HepG2 (cell line): ENCODE results near the gene NUDT22. TPM values are rescaled to one million over a fixed set of nuclear protein-coding genes. Genes with fewer than 3 reads are reported as not detected.

Source experiments
- AKAP8 ChIP-seq: sonication (generic); formaldehyde crosslinking; IDR thresholded peaks from 2 replicates; pipeline ENCODE4 v1.5.1; 2020; ENCODE audit warnings: mild to moderate bottlenecking, missing genetic modification reagents
- HCFC1 ChIP-seq: fragments of 150-350 bp; IDR thresholded peaks from 2 replicates; pipeline ENCODE4 v1.6.1; 2014; ENCODE audit warnings: low read depth, low read length
- HNRNPL ChIP-seq: fragments of 200-400 bp; formaldehyde crosslinking; IDR thresholded peaks from 2 replicates; pipeline ENCODE4 v1.6.1; 2017; ENCODE audit warnings: mild to moderate bottlenecking, low read depth, low read length
- POLR2A ChIP-seq, 2 experiments: IDR thresholded peaks; 2 replicates each; pipeline ENCODE4 v1.6.1; 2011; ENCODE audit warnings: low read depth in 2 of 2, low read length in 2 of 2, mild to moderate bottlenecking in 1 of 2, moderate library complexity in 1 of 2; ENCODE audit not compliant: insufficient read depth in 1 of 2
- REL ChIP-seq: sonication (generic); formaldehyde crosslinking; conservative IDR thresholded peaks from 2 replicates; pipeline ENCODE4 v1.8.0; 2022; ENCODE audit warnings: mild to moderate bottlenecking, missing genetic modification reagents, moderate library complexity
- RFX3 ChIP-seq: IDR thresholded peaks from 2 replicates; pipeline ENCODE4 v1.6.1; 2016; ENCODE audit warnings: missing biosample characterization, missing genetic modification reagents
- TARDBP ChIP-seq: sonication (generic); formaldehyde crosslinking; IDR thresholded peaks from 2 replicates; pipeline ENCODE4 v1.8.0; 2022; ENCODE audit warnings: mild to moderate bottlenecking, missing genetic modification reagents
- ZNF282 ChIP-seq: fragments of 450-650 bp; IDR thresholded peaks from 2 replicates; pipeline ENCODE4 v1.6.1; 2018; ENCODE audit not compliant: partially characterized antibody
- ZNF562 ChIP-seq: sonication (generic); formaldehyde crosslinking; IDR thresholded peaks from 2 replicates; pipeline ENCODE4 v1.8.0; 2022; ENCODE audit warnings: missing genetic modification reagents, borderline replicate concordance
- ZNF761 ChIP-seq: sonication (generic); formaldehyde crosslinking; conservative IDR thresholded peaks from 2 replicates; pipeline ENCODE4 v1.4.0; 2020; ENCODE audit warnings: mild to moderate bottlenecking, missing genetic modification reagents
- ZNF816 ChIP-seq: sonication (generic); formaldehyde crosslinking; IDR thresholded peaks from 2 replicates; pipeline ENCODE4 v1.8.0; 2022; ENCODE audit warnings: missing genetic modification reagents, mild to moderate bottlenecking, borderline replicate concordance
- polyA plus RNA-seq, 8 experiments: library from polyadenylated mRNA; depleted of rRNA in 3 of 8; stranded (reverse) in 7 of 8; unstranded in 1 of 8; fragments of >200 nt; fragmentation: Illumina TruSeq in 4 of 8; extraction: Trizol in 4 of 8; gene quantifications; 2 replicates each; pipeline versions ENCODE4 v1.2.1 to v1.2.3, GENCODE V29; 2011 to 2016; ENCODE audit warnings: low read depth in 4 of 8, missing spikeins in 1 of 8, mixed read lengths in 1 of 8; ENCODE audit not compliant: insufficient read depth in 1 of 8
- total RNA-seq, 5 experiments: library from RNA; depleted of rRNA; stranded (reverse); fragments of >200 nt; fragmentation: Illumina TruSeq; extraction: Trizol; gene quantifications; 2 replicates each; pipeline ENCODE4 v1.2.3, GENCODE V29; 2016; ENCODE audit warnings: low read depth in 1 of 5
- TF ChIP-seq, protein P1 (sequence below): sonication (generic); formaldehyde crosslinking; IDR thresholded peaks from 2 replicates; pipeline ENCODE4 v1.9.0; 2022; ENCODE audit warnings: missing genetic modification reagents, mild to moderate bottlenecking, borderline replicate concordance
- TF ChIP-seq, protein P2 (sequence below): sonication (generic); formaldehyde crosslinking; conservative IDR thresholded peaks from 2 replicates; pipeline ENCODE4 v1.8.1; 2023; ENCODE audit warnings: missing genetic modification reagents
- TF ChIP-seq, protein P3 (sequence below): sonication (generic); formaldehyde crosslinking; IDR thresholded peaks from 2 replicates; pipeline ENCODE4 v1.5.1; 2020; ENCODE audit warnings: mild to moderate bottlenecking, moderate library complexity, missing genetic modification reagents
- TF ChIP-seq, protein P4 (sequence below): sonication (generic); formaldehyde crosslinking; IDR thresholded peaks from 2 replicates; pipeline ENCODE4 v1.4.0; 2020; ENCODE audit warnings: missing genetic modification reagents
- TF ChIP-seq, protein P5 (sequence below): IDR thresholded peaks from 2 replicates; pipeline ENCODE4 v1.6.1; 2016; ENCODE audit warnings: mild to moderate bottlenecking
- TF ChIP-seq, protein P6 (sequence below): sonication (generic); formaldehyde crosslinking; IDR thresholded peaks from 2 replicates; pipeline ENCODE4 v1.4.0; 2020; ENCODE audit warnings: missing genetic modification reagents
- TF ChIP-seq, protein P7 (sequence below): sonication (generic); formaldehyde crosslinking; IDR thresholded peaks from 2 replicates; pipeline ENCODE4 v1.5.1; 2020; ENCODE audit warnings: missing genetic modification reagents, mild to moderate bottlenecking, borderline replicate concordance

The NUDT22 gene
- total and polyA plus RNA-seq, 2 of the 13 experiments (the other 11 are each of a cell fraction or from before 2014, with no cell fraction given) = 33.5 to 39.8 TPM

DNA sequence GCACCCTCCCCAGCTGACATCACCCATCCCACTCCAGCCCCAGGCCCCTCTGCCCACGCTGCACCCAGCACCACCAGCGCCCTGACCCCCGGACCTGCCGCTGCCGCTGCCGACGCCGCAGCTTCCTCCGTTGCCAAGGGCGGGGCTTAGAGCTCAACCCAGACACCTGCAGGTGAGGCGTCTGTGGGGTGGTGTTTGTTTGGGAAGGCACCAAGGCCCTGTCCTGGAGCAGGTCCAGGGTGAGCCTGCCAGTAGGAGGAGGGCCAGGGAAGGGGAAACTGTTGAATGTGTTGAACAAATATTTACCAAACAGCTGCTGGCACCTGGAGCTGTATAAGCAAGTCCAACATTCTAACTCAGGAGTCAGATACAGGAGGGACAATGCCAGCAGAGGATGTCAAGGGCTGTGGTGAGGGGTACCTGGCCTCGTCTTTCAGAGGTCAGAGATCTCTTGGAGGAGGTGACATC is 11.4 kb downstream of the NUDT22 start (continued):
- TF ChIP-seq, protein P1, sequence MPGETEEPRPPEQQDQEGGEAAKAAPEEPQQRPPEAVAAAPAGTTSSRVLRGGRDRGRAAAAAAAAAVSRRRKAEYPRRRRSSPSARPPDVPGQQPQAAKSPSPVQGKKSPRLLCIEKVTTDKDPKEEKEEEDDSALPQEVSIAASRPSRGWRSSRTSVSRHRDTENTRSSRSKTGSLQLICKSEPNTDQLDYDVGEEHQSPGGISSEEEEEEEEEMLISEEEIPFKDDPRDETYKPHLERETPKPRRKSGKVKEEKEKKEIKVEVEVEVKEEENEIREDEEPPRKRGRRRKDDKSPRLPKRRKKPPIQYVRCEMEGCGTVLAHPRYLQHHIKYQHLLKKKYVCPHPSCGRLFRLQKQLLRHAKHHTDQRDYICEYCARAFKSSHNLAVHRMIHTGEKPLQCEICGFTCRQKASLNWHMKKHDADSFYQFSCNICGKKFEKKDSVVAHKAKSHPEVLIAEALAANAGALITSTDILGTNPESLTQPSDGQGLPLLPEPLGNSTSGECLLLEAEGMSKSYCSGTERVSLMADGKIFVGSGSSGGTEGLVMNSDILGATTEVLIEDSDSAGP (CRISPR knock-in tag) = peak; percentile 40; the same call in 1 of the 2 replicates
- TF ChIP-seq TARDBP (CRISPR knock-in tag) = peak; percentile 71; the same call in 1 of the 2 replicates
- TF ChIP-seq AKAP8 (CRISPR knock-in tag) = no peak
- no peak for TF ChIP-seq ZNF761 (CRISPR knock-in tag)
- TF ChIP-seq, protein P2, sequence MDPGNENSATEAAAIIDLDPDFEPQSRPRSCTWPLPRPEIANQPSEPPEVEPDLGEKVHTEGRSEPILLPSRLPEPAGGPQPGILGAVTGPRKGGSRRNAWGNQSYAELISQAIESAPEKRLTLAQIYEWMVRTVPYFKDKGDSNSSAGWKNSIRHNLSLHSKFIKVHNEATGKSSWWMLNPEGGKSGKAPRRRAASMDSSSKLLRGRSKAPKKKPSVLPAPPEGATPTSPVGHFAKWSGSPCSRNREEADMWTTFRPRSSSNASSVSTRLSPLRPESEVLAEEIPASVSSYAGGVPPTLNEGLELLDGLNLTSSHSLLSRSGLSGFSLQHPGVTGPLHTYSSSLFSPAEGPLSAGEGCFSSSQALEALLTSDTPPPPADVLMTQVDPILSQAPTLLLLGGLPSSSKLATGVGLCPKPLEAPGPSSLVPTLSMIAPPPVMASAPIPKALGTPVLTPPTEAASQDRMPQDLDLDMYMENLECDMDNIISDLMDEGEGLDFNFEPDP (CRISPR knock-in tag) = no peak
- TF ChIP-seq HCFC1 = no peak
- TF ChIP-seq ZNF562 = no peak
- TF ChIP-seq, protein P3, sequence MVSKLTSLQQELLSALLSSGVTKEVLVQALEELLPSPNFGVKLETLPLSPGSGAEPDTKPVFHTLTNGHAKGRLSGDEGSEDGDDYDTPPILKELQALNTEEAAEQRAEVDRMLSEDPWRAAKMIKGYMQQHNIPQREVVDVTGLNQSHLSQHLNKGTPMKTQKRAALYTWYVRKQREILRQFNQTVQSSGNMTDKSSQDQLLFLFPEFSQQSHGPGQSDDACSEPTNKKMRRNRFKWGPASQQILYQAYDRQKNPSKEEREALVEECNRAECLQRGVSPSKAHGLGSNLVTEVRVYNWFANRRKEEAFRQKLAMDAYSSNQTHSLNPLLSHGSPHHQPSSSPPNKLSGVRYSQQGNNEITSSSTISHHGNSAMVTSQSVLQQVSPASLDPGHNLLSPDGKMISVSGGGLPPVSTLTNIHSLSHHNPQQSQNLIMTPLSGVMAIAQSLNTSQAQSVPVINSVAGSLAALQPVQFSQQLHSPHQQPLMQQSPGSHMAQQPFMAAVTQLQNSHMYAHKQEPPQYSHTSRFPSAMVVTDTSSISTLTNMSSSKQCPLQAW = peak; percentile 87
- TF ChIP-seq HNRNPL = peak; percentile 77
- TF ChIP-seq, protein P4, sequence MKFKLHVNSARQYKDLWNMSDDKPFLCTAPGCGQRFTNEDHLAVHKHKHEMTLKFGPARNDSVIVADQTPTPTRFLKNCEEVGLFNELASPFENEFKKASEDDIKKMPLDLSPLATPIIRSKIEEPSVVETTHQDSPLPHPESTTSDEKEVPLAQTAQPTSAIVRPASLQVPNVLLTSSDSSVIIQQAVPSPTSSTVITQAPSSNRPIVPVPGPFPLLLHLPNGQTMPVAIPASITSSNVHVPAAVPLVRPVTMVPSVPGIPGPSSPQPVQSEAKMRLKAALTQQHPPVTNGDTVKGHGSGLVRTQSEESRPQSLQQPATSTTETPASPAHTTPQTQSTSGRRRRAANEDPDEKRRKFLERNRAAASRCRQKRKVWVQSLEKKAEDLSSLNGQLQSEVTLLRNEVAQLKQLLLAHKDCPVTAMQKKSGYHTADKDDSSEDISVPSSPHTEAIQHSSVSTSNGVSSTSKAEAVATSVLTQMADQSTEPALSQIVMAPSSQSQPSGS (CRISPR knock-in tag) = peak; percentile 25; the same call in 1 of the 2 replicates
- no peak for TF ChIP-seq ZNF816
- 0 out of 4 replicates have a peak, but pooled peaks of 1 of the 2 experiments have one; percentile 34 for TF ChIP-seq POLR2A (IDR thresholded peaks at IDR 0.05; ENCODE audit: insufficient read depth in 1 of 2, low read depth in 2 of 2, low read length in 2 of 2)
- TF ChIP-seq ZNF282 = no peak
- TF ChIP-seq, protein P5, sequence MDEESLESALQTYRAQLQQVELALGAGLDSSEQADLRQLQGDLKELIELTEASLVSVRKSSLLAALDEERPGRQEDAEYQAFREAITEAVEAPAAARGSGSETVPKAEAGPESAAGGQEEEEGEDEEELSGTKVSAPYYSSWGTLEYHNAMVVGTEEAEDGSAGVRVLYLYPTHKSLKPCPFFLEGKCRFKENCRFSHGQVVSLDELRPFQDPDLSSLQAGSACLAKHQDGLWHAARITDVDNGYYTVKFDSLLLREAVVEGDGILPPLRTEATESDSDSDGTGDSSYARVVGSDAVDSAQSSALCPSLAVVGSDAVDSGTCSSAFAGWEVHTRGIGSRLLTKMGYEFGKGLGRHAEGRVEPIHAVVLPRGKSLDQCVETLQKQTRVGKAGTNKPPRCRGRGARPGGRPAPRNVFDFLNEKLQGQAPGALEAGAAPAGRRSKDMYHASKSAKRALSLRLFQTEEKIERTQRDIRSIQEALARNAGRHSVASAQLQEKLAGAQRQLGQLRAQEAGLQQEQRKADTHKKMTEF (CRISPR knock-in tag) = peak; percentile 65
- TF ChIP-seq, protein P6, sequence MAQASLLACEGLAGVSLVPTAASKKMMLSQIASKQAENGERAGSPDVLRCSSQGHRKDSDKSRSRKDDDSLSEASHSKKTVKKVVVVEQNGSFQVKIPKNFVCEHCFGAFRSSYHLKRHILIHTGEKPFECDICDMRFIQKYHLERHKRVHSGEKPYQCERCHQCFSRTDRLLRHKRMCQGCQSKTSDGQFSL (CRISPR knock-in tag) = no peak
- TF ChIP-seq, protein P7, sequence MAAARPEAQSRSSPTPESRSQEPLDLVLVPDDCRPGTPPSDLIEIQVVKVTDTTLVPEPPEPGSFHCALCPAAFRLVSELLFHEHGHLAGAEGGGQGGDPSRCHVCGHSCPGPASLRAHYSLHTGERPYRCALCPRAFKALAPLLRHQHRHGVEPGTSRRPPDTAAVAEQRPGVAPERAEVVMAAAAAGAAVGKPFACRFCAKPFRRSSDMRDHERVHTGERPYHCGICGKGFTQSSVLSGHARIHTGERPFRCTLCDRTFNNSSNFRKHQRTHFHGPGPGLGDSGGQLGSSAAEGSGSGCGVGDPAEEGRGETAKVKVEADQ (CRISPR knock-in tag) = no peak
- peak; percentile 86 for TF ChIP-seq REL (CRISPR knock-in tag)
- TF ChIP-seq RFX3 (CRISPR knock-in tag) = peak; percentile 81
